ENCODE data around the gene CD200R1L.

GRCh38 chr3:112817797-112818196 is 28.9 kb downstream of the CD200R1L start:
- TF ChIP-seq, protein P1, sequence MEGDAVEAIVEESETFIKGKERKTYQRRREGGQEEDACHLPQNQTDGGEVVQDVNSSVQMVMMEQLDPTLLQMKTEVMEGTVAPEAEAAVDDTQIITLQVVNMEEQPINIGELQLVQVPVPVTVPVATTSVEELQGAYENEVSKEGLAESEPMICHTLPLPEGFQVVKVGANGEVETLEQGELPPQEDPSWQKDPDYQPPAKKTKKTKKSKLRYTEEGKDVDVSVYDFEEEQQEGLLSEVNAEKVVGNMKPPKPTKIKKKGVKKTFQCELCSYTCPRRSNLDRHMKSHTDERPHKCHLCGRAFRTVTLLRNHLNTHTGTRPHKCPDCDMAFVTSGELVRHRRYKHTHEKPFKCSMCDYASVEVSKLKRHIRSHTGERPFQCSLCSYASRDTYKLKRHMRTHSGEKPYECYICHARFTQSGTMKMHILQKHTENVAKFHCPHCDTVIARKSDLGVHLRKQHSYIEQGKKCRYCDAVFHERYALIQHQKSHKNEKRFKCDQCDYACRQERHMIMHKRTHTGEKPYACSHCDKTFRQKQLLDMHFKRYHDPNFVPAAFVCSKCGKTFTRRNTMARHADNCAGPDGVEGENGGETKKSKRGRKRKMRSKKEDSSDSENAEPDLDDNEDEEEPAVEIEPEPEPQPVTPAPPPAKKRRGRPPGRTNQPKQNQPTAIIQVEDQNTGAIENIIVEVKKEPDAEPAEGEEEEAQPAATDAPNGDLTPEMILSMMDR (IDR thresholded peaks at IDR 0.05), result no peak
- TF ChIP-seq SMAD3 (CRISPR knock-in tag; IDR thresholded peaks at IDR 0.05; ENCODE audit: borderline replicate concordance), result no peak
- TF ChIP-seq KAT7 (CRISPR knock-in tag; IDR thresholded peaks at IDR 0.05; ENCODE audit: borderline replicate concordance), result no peak
- TF ChIP-seq, protein P2, sequence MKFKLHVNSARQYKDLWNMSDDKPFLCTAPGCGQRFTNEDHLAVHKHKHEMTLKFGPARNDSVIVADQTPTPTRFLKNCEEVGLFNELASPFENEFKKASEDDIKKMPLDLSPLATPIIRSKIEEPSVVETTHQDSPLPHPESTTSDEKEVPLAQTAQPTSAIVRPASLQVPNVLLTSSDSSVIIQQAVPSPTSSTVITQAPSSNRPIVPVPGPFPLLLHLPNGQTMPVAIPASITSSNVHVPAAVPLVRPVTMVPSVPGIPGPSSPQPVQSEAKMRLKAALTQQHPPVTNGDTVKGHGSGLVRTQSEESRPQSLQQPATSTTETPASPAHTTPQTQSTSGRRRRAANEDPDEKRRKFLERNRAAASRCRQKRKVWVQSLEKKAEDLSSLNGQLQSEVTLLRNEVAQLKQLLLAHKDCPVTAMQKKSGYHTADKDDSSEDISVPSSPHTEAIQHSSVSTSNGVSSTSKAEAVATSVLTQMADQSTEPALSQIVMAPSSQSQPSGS (CRISPR knock-in tag; IDR thresholded peaks at IDR 0.05; ENCODE audit: borderline replicate concordance, low read depth), result no peak
- TF ChIP-seq HMGA2 (CRISPR knock-in tag; IDR thresholded peaks at IDR 0.05), result no peak
- TF ChIP-seq ESRRA (CRISPR knock-in tag; IDR thresholded peaks at IDR 0.05; ENCODE audit: borderline replicate concordance), result no peak
- TF ChIP-seq ELF4 (CRISPR knock-in tag; IDR thresholded peaks at IDR 0.05; ENCODE audit: low read depth), result no peak
- no peak for TF ChIP-seq FOXP1 (CRISPR knock-in tag; IDR thresholded peaks at IDR 0.05; ENCODE audit: borderline replicate concordance)

Measured in WTC11 (cell line).